Smooth muscle cell of the brain vasculature (primary cell): ENCODE data around the gene DYSF.
A peak's percentile ranks its signal among the peaks of the same experiment; 100 is the strongest.

ENCODE experiments used
- DNase-seq: peaks from one replicate; pipeline ENCODE4 v3.0.0-alpha.2; 2012; ENCODE audit warnings: low read depth, low spot score

The DYSF gene

GRCh38 chr2:71614976-71615766, 161.8 kb downstream of the DYSF start:
- peak; percentile 67 for DNase-seq

GRCh38 chr2:71615767-71616730, 162.7 kb downstream of the DYSF start:
- DNase-seq = no peak

GRCh38 chr2:71617266-71617665, 163.9 kb downstream of the DYSF start:
- DNase-seq = no peak

GRCh38 chr2:71618327-71619113, 165.2 kb downstream of the DYSF start:
- no peak for DNase-seq

- DNase-seq = no peak
These were observed 165.9 kb downstream of the DYSF start for GRCh38 chr2:71619230-71619741.

- no peak for DNase-seq
These were observed 166.8 kb downstream of the DYSF start for GRCh38 chr2:71620116-71620515.

GRCh38 chr2:71620851-71621251, 167.5 kb downstream of the DYSF start:
- no peak for DNase-seq

GRCh38 chr2:71629273-71629672, 175.9 kb downstream of the DYSF start:
- DNase-seq = no peak

GRCh38 chr2:71629771-71630453, 176.6 kb downstream of the DYSF start:
- no peak for DNase-seq

GRCh38 chr2:71630454-71631328, 177.3 kb downstream of the DYSF start:
- DNase-seq = no peak

GRCh38 chr2:71631411-71631931, 178.1 kb downstream of the DYSF start:
- no peak for DNase-seq

GRCh38 chr2:71633086-71633485, 179.7 kb downstream of the DYSF start:
- no peak for DNase-seq

GRCh38 chr2:71634567-71634966, 181.2 kb downstream of the DYSF start:
- DNase-seq = no peak

- DNase-seq = no peak
These were observed 182.4 kb downstream of the DYSF start for GRCh38 chr2:71635798-71636197.

GRCh38 chr2:71637168-71637567, 183.8 kb downstream of the DYSF start:
- DNase-seq = no peak

GRCh38 chr2:71637736-71638135, 184.4 kb downstream of the DYSF start:
- DNase-seq = no peak

- DNase-seq = no peak
These were observed 186.4 kb downstream of the DYSF start for GRCh38 chr2:71639735-71640134.

- DNase-seq = no peak
These were observed 187.1 kb downstream of the DYSF start for GRCh38 chr2:71640489-71640888.

- DNase-seq = no peak
These were observed 190.5 kb downstream of the DYSF start for GRCh38 chr2:71643674-71644357.
